ENCODE data around the gene TRAF7.

TRAF7 gene

DNA sequence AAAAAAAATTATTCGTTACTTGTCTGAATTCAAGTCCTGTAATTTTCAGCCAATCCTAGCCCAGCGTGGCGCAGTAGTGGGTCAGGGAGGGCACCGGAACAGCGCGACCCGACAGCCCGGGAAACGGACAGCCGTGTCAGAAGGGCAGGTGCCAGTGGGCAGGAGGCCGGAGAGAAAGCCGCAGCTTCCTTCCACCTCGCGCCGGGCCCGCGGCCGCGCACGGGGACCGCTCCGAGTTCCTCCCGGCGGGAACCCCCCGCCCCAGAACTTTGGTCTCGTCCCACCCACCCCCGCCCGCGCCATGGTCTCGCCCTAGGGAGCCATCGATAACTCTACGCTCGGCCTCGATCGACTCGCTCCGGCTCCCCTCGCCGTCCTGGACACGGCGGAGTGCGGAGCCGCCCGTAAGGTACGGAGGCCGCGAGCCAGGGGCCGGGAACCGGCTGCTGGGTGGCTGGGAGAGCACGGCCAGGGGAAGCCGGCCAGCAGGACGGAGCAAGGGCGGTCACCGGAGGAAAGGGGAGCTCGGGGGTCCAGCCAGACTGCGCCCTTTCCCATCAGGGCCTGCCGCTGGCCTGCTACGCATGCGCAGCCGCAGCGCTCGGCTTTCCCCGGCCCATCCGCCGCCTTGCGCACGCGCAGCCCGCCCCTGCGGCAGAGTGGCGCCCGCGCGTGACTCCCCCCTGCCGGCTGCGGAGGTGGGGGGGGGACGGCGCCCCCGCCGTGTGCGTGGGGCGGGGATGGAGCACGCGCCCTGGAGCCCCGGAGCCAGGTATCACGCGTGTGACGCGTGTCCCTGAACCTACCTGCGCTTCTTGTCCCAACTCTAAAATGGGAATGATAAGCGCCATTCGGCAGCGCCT lies 49.8 kb downstream of the TRAF7 start, which contains the start of gene MLST8:
TSS of gene MLST8 (plus strand) at position 351 of the 863 bp plus-strand sequence. CDS start 632 bp downstream, outside the sequence.
- DNase-seq = peak; percentile 80

GRCh38 chr16:2205967-2206313 lies 50.4 kb downstream of the TRAF7 start:
- no peak for DNase-seq

DNA sequence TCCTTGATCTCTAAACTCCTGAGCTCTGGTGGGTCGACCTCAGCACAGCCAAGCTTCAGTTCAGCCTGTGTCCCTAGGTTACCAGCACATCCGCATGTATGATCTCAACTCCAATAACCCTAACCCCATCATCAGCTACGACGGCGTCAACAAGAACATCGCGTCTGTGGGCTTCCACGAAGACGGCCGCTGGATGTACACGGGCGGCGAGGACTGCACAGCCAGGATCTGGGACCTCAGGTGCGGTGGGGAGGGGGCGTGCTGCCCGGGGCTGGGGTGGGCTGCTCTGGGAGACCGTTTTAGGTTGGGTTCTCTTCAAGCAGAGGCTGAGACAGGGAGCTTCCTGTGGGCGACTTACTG lies 50.8 kb downstream of the TRAF7 start:
- no peak for DNase-seq

- peak; percentile 52 for DNase-seq
Measured at GRCh38 chr16:2206780-2207433, 51.3 kb downstream of the TRAF7 start.

- no peak for DNase-seq
Measured at GRCh38 chr16:2207872-2208271, 52.3 kb downstream of the TRAF7 start.

DNA sequence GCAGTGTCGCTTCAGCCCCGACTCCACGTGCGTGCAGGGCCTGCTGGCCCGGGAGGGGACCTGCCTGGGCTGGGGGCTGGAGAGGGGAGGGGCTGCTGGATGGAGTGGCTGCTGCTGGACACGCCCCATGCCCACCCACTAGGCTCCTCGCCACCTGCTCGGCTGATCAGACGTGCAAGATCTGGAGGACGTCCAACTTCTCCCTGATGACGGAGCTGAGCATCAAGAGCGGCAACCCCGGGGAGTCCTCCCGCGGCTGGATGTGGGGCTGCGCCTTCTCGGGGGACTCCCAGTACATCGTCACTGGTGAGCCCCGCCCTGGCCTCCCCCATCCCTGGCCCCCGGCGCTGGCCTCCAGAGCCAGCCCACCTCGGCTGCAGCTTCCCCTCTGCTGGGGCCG lies 52.7 kb downstream of the TRAF7 start:
- DNase-seq = peak; percentile 93

DNA sequence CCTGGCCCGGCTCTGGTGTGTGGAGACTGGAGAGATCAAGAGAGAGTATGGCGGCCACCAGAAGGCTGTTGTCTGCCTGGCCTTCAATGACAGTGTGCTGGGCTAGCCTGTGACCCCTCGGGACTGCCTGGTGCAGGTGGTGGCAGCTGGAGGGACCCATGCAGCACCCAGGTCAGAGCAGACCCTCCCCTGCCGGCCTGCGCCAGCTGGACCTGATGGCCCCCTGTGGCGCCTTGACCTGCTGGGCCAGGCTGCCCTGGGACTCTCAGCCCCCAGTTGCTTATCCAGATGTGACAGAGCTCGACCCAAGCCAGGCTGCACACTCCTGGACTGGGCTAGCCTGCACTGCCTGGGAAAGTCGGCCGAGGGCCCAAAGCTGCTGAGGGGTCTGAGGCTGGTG lies 53.2 kb downstream of the TRAF7 start:
- no peak for DNase-seq

- no peak for DNase-seq
Measured at GRCh38 chr16:2209258-2210008, 53.9 kb downstream of the TRAF7 start.

GRCh38 chr16:2210009-2210332 lies 54.4 kb downstream of the TRAF7 start:
- DNase-seq = no peak

GRCh38 chr16:2210386-2211365 lies 55.1 kb downstream of the TRAF7 start, which contains the start of gene BRICD5:
BRICD5 (minus strand) TSS chr16:2210863; CDS start chr16:2210833, 30 bp downstream.
- DNase-seq = no peak

DNA sequence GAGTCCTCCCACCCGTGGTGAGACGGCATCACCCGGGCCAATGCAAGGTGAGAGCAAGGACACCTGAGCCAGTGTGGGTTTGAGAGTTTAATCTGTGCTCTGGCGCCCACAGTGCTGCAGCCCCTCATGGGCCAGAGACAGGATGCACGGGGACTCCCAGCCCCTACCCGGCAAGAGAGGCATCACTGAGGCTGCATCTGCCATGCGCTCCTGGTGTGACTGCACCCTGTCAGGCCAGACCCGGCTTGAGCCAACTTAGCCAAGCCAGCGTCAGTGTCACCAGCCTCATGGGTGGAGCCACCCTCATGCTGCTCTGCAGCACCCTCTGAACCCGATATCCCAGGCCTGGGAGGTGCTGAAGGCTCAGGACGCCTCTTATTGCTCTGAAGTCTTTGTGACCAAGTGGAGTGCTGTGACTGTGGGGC lies 56.4 kb downstream of the TRAF7 start:
- no peak for DNase-seq

DNA sequence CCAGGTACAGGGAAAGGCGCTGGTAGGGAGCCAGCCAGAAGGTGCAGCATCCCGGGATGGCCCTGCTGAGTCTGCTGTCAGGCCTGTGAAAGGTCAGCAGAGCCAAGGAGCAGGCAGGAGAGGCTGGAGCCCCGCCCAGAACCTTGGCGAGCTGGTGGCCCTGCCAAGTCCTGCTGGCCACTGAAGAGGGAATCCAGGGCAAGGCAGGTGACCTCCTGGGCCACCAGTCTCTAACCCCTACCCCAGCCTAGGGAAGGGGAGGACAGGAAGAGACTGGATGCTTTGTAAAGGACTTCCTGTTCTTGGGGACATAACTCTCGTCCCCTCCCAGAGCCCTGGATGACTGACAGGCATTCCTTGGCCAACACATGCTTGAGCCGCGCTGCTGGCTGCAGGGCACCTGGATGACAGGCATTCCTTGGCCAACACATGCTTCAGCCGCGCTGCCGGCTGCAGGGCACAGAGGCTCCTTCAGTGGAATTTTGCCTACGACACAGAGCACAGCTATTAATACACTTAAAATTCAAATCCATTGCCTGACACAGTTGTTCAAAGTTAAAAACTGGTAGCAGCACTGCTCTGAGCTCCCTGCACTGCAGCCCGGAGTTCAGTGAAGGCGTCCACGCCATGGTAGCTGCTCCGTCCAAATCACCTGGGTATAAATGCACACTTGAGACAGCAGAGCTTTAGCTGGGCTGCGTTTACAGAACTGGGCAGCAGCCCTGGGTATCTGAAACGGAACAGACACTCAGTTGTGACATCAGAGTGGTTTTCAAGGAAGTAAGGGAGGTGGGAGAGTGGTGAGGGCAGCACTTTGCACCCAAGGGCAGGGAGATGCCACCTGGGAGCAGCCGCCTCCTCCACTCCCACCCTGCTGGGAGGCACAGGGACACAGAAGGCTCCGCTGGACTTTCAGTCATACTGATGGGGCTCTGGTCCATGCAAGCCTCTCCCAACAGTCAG lies 57.1 kb downstream of the TRAF7 start:
- DNase-seq = no peak

DNA sequence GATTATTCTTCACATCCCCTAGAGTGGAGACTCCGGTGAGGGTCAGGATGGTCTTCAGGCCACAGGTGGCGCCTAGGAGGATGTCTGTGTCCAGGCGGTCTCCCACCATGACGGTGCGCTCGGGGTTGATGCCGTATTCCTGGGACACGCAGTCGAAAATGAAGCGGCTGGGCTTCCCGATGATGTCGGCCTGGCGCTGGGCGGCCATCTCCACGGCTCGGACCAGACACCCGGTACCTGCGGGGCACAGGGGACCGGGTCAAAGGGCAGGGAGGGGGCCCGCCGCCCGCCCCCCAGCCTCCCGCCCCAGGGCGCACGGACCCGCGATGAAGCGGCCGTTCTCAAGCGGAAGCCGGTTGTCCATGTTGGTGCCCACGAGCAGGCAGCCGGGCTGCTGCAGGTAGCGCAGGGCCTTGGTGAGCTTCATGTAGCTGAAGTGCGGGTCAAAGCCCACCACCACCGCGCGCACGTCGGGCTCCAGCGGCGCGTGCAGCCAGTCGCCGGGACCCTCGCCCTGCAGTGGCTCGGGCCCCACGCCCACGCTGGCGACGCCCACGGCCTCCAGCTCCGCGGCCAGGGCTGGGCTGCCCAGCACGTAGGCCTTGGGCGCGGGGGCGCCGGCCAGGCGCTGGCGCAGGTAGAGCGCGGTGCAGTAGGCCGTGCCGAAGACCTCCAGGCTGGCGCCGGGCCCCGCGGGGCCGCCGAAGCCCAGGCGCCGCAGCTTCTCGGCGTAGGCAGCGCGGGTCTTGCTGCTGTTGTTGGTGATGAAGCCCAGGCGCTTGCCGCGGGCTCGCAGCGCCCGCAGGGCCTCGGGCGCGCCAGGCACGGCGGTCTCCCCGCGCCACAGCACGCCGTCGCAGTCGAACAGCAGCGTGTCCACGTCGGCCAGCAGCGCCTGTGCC lies 58.5 kb downstream of the TRAF7 start:
- DNase-seq = no peak

DNA sequence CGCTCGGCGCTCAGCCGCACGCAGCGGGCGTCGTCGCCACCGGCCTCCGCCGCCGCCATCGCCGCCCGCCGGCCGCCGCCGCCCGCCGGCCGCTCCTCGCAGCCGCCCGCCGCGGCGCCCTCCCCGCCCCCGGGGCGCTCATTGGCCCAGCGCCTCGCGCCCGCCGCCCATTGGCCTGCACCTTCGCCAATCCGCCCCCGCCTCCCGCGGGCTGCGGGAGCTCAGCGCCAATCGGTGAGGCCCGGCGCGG lies 59.1 kb downstream of the TRAF7 start, which contains the start of gene PGP:
TSS of gene PGP (minus strand) at position 122 of the 250 bp plus-strand sequence. CDS start at position 59, 63 bp downstream.
- DNase-seq = no peak

DNA sequence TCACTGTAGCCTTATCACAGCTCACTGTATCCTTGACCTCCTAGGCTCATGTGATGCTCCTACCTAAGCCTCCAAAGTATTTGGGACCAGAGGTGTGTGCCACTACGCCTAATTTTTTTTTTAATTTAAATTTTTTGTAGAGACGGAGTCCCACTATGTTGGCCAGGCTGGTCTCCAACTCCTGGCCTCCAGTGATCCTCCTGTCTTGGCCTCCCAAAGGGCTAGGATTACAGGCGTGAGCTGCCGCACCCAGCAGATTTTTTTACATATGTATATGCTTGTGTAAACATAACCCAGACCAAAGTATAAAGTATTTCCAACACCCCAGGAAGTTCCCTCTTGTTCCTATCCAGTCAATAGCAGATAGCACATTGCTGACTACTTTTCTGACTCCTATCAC lies 60.7 kb downstream of the TRAF7 start:
- DNase-seq = no peak

DNA sequence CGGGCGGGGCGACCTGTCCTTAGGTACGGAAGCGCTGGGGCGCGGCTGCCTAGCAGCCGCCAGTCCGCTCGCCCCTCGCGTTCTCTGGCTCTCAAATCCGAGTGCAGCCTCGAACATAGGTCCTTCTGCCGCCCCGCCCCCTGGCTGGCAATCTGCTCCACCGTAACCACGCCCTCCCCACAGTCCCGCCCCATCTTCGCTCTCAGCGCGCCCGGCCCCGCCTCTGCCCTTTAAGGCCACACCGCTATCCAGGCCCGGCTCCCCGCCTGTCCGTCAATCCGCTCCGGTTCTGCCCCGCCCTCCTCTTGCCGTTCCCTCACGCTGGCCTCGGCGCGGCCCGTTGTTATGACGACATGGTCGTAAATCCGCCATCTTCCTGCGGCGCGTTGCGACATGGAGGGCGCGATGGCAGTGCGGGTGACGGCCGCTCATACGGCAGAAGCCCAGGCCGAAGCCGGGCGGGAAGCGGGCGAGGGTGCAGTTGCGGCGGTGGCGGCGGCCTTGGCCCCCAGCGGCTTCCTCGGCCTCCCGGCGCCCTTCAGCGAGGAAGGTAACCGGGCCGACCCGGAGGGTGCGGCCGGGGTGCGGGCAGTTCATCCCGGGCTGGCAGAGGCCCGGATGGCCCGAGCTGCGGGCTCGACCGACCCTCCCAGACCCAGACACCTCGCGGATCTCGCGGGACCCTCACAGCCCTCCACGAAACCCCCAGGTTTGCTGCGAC lies 67.8 kb downstream of the TRAF7 start, which contains the start of gene E4F1:
TSS of gene E4F1 (plus strand) at position 371 of the 721 bp plus-strand sequence. CDS start at position 394, 23 bp downstream.
- peak; percentile 100 for DNase-seq

- DNase-seq = peak; percentile 24
Measured at GRCh38 chr16:2223942-2224486, 68.4 kb downstream of the TRAF7 start.

DNA sequence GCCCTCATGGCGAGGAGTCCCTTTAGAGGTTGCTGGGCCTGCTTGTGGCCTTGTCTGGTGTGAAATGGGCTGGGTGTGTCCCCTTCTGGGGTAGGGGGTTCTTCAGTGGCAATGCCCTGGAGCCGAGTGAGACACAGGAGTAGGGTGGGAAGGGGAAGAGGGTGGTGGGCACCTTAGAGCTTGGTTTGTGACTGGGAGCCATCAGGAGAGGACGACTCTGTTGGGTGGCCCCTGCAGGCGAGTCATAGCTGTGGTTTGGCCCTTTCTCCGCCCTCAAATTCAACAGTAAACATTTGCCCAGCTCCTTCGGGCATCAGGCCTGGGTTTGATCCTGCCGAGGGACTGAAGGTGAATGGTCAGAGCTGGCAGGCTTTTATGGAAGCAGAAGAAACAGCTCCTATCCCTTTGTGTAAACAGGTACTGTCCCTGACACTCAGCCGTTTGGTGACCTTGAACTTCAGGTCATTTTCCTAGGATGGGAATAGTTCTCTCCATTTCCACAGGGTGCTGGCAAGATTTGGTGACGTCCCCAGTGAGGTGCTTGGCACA lies 70.7 kb downstream of the TRAF7 start:
- DNase-seq = no peak

DNA sequence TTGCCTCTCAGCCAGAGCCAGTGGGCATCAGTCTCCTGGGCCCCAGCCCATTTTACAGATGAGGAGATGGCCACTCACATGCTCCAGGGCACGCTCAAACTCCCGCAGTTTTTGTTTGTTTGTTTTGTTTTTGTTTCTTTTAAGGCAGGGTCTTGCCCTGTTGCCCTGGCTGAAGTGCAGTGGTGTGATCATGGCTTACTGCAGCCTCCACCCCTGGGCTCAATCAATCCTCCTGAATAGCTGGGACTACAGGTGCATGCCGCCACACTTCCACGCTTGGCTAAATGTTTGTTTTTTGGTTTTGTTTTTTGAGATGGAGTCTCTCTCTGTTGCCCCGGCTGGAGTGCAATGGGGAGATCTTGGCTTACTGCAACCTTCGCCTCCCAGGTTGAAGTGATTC lies 71.3 kb downstream of the TRAF7 start:
- no peak for DNase-seq
